SK-N-MC (cell line): ENCODE data around the gene TRPM1.

ENCODE experiments used
- EZH2 ChIP-seq: fragments of 200-600 bp; sonication (generic); IDR thresholded peaks from one replicate; pipeline ENCODE4 v1.6.1; 2017; ENCODE audit warnings: antibody characterized with exemption
- FOXP2 ChIP-seq: optimal IDR thresholded peaks from 2 replicates; pipeline ENCODE3; 2011; ENCODE audit warnings: mild to moderate bottlenecking, moderate library complexity; ENCODE audit not compliant: insufficient read depth; ENCODE audit errors: extremely low read length, control extremely low read depth
- POLR2AphosphoS5 ChIP-seq: IDR thresholded peaks from 2 replicates; pipeline ENCODE4 v1.6.1; 2012; ENCODE audit warnings: mild to moderate bottlenecking, low read depth, low read length, borderline replicate concordance

DNA sequence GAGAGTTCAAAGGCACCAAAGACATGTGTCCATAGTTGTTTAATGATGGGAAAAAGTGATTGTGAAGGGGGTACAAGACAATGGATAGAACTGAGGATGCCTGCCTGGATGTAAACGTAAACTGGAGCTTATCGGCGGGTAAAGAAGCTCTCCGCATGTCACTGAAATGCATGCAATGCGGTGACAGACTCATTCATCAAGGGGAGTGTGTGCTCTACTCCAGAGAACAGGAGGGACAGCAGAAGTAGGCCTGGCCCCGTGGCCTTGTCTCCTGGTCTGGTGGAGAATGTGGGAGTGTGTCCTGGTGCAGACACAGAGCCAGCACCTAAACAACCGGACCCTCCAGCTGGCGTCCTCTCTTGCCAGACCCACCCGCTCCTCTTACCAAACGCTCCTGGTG, 50.6 kb downstream of the TRPM1 start:
- TF ChIP-seq POLR2AphosphoS5 (no peak), EZH2 (no peak), FOXP2 (no peak)
